ENCODE measurements around the gene CRY1. TPM values are rescaled to one million over a fixed set of nuclear protein-coding genes. Genes with fewer than 3 reads are reported as not detected.
"Not testable (repeated sequence)": the region's sequence is repeated elsewhere in the genome, so short reads cannot be mapped to it uniquely, and the experiment has no call there.

CRY1 gene
- total RNA-seq, 1 donor from 2014 or later = 17.7 TPM

DNA sequence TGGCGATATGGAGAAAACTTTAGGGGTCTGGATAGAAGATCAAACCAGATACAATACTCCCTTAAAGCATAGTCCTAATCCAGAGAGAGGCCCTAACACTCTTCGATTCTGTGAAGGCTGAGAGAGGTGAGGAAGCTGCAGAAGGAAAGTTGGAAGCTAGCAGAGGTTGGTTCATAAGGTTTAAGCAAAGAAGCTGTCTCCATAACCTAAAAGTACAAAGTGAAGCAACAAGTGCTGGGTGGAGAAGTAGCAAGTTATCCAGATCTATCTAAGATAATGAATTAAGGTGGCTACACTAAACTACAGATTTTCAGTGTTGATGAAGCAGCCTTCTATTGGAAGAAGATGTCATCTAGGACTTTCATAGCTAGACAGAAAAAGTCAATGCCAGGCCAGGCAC lies 81.8 kb downstream of the CRY1 start:
- no peak for DNase-seq (ENCODE audit: low spot score)

DNA sequence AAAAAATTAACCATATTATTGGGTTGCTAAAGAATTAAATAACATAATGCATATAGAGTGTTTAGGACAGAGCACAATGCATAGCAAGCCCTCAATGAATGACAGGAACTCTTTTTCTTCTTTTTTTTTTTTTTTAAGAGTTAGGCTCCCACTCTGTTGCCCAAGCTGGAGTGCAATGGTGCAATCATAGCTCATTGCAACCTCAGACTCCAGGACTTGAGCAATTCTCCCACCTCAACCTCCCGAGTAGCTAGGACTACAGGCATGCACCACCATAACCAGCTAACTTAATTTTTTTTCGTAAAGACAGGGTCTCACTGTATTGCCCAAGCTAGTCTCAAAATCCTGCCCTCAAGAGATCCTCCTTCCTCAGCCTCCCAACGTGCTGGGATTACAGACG lies 85.9 kb downstream of the CRY1 start:
- DNase-seq (ENCODE audit: low spot score) = no peak

DNA sequence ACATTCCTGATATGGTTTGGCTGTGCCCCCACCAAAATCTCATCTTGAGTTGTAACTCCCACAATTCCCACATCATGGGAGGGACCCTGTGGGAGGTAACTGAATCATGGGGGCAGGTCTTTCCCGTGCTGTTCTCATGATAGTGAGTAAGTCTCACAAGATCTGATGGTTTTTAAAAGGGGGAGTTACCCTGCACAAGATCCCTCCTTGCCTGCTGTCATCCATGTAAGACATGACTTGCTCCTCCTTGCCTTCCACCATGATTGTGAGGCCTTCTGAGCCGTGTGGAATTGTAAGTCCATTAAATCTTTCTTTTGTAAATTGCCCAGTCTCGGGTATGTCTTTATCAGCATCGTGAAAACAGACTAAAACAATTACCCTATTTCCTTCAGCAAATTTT lies 90.7 kb downstream of the CRY1 start:
- not testable (repeated sequence) for DNase-seq (ENCODE audit: low spot score)

DNA sequence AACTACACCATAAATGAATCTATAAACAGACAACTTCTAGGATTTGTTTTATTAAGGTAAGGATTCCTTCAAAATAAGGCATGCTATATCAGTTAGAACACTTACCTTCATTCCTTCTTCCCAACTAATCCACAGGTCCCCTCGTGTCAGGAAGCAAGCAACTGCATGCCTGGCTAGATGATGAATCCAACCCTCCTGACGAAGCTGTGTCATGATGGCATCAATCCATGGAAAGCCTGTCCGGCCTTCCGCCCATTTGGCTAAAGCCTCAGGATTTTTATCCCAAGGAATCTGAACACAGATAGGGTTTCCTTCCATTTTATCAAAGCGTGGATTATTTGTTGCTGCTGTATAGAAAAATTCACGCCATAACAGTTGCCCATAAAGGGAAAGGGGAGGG lies 93.9 kb downstream of the CRY1 start:
- no peak for DNase-seq (ENCODE audit: low spot score)

- DNase-seq (ENCODE audit: low spot score) = no peak
Measured at GRCh38 chr12:106997916-106998315, 95.4 kb downstream of the CRY1 start.

GRCh38 chr12:106996102-106996501 lies 97.2 kb downstream of the CRY1 start:
- DNase-seq (ENCODE audit: low spot score) = not testable (repeated sequence)

DNA sequence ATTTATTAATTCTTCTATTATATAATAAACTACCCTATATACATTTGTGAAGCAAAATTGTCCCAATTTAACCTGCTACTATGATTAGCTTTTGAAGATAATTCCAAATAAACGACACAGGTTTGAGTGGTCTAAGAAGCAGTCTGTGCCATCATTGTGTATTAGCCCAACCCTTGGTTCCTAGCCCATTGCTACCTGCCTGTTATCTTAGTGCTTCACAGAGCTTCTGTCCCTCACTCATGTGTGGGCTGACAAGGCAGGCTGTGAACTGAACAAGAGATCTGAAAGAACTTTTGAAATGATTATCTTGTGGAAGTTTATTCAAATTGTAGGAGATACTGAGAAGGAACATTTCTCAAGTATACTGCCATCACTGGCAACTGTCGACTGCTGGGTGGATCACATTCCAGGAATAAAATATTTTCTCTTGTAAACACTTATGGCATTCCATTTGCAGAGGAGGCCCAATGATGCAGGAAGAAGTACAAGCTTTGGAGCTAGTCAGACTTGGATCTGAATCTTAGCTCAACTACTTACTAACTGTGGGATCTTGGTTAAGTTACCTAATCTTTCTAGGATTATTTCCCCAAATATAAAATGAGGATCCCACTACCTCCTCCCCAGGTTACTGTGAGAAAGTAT lies 98.6 kb downstream of the CRY1 start:
- no peak for DNase-seq (ENCODE audit: low spot score)

GRCh38 chr12:106987846-106988245 lies 105.5 kb downstream of the CRY1 start:
- no peak for DNase-seq (ENCODE audit: low spot score)

DNA sequence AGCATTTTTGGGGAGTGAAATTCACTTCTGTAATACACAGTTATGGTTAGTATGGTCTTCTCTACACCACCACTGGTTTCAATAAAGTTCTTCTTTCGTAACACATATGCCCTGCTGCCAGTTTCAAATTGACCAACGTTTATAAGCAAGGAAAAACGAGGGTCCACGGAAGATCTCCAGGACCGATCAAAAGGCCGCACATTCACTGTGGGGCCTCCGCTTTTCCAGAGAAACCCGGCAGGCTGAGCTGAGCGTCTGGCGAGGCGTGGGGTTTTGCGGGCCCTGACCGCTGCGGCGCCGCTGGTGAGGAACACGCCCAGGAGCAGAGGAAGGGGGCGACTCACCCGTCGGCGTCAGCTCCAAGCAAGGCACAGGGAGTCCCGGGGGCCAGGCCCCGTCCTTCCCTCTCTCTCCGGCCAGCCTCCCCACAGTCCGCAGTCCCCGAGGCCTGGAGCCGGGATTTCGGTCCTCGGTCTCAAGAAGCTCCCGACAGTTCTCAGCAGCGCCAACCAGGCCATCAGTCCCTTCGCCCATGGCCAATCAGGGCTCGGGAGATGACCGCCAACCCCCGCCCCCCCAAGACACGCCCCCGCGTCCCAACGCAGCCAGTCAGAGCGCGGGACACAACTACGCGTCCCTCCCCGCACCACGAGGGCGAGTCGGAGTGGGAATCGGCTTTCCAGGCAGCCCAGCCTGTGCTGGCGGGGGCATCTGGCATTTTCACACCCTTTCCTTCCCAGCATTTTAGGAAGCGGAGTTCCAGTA lies 106.5 kb downstream of the CRY1 start, which contains the start of gene MTERF2:
Gene MTERF2, minus strand, starts transcription at position 522 of the 765 bp plus-strand sequence. CDS start 8,432 bp downstream, outside the sequence.
- peak; percentile 92 for DNase-seq (ENCODE audit: low spot score)

- no peak for DNase-seq (ENCODE audit: low spot score)
Measured at GRCh38 chr12:106986135-106986534, 107.2 kb downstream of the CRY1 start.

DNA sequence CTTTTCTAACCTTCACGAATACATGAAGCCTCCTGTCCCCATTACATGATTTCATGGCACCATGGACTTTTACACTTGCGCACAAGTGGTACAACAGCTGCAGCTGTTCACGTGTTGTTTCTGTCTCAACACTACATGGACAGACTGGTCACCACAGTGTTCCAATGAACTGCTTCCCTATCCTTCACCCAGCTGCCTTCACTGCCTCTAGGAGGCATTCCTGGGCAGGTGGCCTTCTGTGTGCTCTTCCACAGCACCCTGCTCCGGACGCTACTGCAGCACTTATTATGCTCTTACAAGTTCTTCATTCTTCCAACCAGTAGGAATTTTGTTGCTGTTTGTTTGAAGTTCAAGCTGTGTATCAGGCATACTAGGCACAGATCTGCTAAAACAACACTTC lies 107.9 kb downstream of the CRY1 start:
- no peak for DNase-seq (ENCODE audit: low spot score)

DNA sequence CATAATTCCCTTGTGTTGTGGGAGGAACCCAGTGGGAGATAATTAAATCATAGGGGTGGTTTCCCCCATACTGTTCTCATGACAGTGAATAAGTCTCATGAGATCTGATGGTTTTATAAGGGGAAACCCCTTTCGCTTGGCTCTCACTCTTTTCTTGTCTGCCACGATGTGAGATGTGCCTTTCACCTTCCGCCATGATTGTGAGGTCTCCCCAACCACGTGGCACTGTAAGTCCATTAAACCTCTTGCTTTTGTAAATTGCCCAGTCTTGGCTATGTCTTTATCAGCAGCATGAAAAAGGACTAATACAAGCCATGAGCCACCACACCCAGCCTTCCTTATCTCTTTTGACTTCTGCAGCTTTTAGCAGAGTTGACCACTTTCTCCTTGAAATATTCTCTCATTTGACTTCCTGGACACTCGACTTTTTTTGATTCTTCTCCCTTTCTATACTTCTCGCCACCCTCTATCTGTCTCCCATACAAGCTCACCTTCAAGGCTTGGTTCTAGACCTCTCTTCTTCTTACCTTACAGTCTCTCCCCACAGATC lies 108.7 kb downstream of the CRY1 start:
- DNase-seq (ENCODE audit: low spot score) = no peak

DNA sequence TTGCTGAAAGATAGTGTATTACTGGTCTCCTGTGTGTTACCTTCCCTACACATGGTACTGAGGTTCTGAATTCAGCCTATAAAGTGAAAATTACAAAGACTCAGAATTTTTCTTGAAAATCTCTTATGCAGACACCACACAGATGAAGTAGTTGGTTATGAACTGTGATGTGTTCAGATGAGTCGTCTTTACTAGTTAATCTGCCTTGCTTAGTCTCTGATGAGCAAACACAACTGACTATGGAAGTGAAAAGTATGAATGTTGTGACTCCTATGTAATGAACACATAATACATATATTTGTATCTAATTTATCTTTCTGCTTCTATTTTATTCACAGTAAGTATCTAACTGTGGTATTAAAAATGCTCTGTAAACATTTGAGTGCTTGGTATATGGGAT lies 111.1 kb downstream of the CRY1 start:
- no peak for DNase-seq (ENCODE audit: low spot score)

DNA sequence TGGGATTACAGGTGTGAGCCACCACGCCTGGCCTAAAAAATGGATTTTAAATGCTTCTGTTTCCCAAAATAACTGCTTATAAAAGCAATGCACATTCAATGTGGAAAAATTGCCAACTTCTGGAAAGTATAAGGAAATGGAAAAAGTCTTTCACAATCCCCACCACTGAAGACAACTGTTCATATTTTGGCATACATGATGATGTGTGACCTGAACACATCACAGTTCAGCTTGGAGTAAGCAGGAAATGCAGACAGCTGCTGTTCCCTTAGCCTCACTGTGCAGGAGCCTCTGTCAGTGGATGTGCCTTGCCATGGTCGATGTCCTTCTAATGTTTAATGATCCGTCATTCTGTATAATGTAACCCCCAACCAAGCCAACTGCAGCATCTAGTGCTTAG lies 111.6 kb downstream of the CRY1 start:
- no peak for DNase-seq (ENCODE audit: low spot score)

DNA sequence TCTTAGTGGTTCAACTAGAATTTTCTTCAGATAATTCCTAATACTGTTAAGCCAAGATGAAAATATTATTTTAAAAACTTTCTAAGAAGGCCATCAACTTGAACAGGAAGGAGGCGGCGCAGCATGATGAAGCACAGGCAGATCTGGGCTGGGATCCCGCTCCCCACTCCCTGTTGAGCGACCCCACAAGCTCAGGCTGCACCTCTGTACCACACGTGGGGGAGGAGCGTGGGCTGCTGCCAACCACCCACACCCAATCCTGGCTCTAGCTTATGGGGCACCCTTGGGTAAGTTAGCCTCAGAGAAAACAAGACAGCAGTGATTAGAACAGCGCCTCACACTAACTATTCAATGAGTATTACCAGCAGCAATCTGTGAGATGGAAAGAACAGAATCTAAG lies 112.4 kb downstream of the CRY1 start:
- no peak for DNase-seq (ENCODE audit: low spot score)

- DNase-seq (ENCODE audit: low spot score) = no peak
Measured at GRCh38 chr12:106978035-106978800, 115.1 kb downstream of the CRY1 start.

GRCh38 chr12:106976668-106977067 lies 116.7 kb downstream of the CRY1 start:
- DNase-seq (ENCODE audit: low spot score) = no peak

DNA sequence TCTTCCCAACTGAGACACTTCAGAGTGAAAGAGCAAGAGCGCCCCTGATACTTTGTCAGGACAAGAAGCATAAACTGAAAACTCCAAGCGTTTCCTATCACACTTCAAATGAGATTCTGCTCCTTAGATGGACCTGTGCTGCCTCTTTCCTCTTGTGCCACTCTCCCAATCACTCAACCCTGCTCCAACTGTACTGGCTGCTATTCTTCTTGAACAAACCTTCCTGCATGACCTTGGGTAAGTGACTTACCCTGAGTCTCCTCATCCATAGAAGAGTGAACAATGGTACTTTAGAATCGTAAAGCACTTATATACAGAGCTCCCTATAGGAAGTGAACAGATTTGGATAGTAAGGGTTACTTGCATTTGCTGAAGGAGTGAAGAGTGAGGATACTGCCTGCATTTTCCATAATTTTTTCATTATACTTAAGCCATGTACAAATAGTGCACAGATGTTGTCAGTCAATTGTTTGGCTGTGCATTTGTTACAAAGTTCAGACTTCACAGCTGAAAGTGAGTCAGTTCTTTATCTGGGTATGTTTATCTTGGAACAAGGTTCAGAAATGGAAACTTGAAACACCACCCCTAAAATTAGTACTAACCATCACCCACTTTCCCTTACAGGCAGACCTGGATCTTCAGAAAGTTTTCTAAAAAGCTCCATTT lies 117.2 kb downstream of the CRY1 start:
- DNase-seq (ENCODE audit: low spot score) = no peak

- no peak for DNase-seq (ENCODE audit: low spot score)
Measured at GRCh38 chr12:106975098-106975497, 118.3 kb downstream of the CRY1 start.

DNA sequence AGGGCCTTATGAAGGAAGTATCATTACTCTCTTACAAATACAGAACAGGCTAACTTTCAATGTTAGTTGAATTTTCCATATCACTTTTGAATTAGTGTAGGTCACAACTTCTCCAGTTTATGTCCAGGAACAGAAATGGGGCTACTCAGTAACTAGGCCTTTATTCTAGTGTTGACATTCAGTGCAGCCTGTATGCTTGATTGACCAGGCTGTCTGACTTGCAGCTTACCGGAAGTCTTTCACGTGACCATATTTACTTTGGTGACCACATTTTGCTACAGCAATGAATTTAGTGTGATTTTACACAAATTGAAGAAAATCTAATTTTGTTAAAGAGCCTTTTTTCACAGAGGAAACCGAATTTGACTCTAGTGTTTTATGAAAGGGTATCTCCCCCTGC lies 118.8 kb downstream of the CRY1 start:
- DNase-seq (ENCODE audit: low spot score) = no peak

- DNase-seq (ENCODE audit: low spot score) = no peak
Measured at GRCh38 chr12:106973545-106973944, 119.8 kb downstream of the CRY1 start.

- no peak for DNase-seq (ENCODE audit: low spot score)
Measured at GRCh38 chr12:106971065-106971464, 122.3 kb downstream of the CRY1 start.

Measured in ureter (tissue), 1 donor.